UCSD-AML1 (cell line): ENCODE results near the gene CREBL2.
A peak's percentile ranks its signal among the peaks of the same experiment; 100 is the strongest.
"Not testable (repeated sequence)": the region's sequence is repeated elsewhere in the genome, so short reads cannot be mapped to it uniquely, and the experiment has no call there.

Experiments
- DNase-seq: peaks from one replicate; lab custom pipeline; 2025; ENCODE audit not compliant: unreplicated experiment; lab: John Stamatoyannopoulos, UW

CREBL2 gene, protein sequence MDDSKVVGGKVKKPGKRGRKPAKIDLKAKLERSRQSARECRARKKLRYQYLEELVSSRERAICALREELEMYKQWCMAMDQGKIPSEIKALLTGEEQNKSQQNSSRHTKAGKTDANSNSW

DNA sequence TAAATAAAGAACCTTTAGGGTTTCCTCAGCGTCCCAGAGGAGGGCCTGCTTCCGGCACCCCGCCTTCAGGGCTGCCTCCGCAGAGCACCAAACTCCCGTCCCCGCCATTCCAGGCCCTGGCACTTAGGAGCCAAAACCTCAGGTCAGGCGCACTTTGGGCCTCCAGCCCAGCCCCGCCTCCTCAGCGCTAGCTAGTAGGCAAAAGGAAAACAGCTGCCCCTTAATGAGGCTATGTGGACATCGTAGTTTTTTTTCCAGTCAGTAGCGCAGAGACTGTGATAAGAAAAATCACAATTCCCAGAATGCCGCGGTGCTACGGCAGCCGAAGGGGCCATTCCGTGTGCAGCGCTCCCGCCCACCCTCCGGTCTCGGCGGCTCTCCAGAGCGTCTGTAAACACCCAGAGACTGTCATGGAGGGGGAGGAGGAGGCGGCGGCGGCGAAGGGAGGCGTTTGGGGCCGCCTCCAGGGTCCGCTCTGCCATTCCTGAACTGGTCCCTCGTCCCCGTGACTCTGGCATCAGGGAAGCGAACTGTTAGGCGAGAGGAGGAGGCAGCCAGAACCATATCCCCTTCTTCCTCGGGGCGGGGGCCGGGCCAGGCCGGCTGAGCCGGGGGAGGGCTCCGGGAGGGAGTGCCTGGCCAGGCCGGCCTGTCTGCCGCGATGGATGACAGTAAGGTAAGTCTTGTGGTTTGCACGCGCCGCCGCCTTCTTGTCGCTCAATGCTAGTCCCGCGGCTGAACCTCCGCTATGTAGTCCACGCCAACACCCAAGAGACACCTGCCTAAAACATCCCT is at the start of gene CREBL2:
CREBL2 (plus strand) TSS at position 365 of the 795 bp plus-strand sequence; CDS start at position 662, 297 bp downstream.
- DNase-seq, result peak; percentile 92

DNA sequence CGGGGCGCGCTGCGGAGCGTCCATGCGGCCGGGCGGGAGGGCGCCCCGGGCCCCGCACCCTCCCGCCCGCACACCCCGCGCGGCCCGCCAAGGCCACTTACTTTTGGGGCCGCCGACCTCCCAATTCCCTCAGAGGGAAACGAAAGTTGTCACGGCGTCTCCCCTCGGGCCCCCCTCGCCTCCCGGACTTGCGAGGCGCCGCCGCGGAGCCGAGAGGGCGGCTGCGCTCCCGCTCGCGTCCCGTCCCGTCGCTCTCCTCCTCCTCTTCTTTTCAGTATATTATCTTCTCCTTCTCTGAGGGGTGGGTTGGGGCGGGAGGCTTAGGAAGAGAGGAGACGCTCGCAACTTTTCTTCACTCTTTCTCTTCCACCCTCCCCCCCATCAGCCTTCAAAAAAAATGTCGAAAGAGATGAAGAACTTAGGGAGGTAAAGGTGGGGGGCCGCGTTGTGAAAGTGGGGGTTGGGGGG is 49.6 kb upstream of the CREBL2 start:
- no peak for DNase-seq

DNA sequence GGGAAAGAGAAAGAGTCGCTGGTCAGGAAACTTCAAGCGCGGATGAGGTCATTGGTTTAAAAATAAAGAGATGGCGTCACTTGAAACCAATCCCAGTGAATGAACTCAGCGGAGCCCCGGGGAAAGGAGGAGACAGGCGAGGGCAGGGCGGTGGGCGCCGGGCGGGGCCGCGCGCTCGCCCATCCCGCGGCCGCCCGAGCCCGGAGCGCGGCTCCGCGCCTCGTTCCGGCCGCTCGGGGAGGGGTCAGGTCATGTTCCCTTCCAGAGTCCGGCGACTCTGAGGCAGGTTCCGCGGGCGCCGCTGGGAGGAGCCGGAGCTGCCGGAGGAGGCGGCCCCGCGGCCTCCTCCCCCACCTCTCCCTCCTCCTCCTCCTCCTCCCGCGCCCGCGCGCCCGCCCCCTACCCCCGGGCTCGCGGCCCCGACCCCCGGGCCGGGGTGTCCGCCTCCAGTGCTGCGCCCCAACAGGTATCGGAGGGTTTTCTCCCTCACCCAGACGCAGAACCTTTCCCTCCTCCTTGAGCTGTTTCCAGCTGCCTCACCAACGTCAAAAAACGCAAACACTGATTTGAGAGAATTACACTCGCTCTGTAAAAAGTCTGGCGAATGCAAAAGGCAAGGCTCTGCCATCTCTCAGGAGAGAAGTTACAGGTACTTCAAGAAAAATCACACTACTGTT is 49.0 kb upstream of the CREBL2 start, which contains the start of gene DUSP16:
DUSP16 (minus strand) TSS at position 279 of the 677 bp plus-strand sequence. CDS start 41,765 bp downstream, outside the sequence.
- DNase-seq, result peak; percentile 64

DNA sequence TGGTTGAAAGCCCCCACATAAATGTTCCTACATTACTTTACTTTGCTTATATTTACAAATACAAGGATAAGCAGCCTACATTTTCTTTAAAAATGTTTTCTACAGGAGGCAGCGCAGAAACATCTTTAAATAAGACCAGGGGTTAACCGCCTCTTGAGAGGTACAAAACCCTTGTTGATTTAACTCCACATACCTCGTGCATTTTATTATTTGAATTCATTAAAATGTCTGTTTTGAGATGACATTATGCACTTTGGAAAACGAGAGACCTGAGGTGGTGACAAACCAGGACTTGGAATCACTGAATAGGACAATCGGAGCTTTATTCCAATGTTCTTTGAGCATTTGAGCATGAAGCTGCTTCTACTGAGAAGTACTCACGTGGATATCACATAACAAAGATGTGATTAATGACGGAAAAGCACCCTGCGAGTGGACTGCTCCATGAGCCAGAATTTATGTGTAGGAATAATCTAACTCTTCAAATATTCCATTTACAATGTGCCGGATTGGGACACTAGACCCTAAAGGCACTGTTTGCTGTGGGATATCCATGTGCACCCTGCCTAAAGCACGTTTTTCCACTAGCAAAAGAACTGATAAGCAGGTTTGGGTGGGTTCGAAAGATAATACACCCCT is 48.3 kb upstream of the CREBL2 start:
- DNase-seq, result no peak

DNA sequence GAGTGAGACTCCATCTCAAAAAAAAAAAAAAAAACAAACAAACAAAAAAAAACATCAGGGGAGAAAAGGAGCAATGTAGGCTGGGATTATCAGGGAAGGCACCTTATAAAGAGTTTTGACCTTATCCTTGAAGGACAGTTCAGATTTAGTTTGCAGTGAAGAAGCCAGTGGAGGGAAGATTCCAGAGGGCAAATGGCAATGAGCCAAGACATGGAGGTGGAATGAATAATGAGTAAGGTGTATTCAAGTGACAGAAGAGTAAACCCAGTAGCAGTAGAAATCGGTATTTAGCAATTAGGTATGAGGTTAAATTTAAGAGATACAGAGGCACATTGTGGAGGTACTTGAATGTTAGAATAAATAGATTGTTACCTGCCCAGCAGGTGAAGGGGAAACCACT is 46.8 kb upstream of the CREBL2 start:
- no peak for DNase-seq

DNA sequence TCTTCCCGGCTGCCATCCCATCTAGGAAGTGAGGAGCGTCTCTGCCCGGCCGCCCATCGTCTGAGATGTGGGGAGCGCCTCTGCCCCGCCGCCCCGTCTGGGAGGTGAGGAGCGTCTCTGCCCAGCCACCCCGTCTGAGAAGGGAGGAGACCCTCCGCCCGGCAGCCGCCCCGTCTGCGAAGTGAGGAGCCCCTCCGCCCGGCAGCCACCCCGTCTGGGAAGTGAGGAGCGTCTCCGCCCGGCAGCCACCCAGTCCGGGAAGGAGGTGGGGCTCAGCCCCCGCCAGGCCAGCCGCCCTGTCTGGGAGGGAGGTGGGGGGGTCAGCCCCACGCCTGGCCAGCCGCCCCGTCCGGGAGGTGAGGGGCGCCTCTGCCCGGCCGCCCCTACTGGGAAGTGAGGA is 45.7 kb upstream of the CREBL2 start:
- not testable (repeated sequence) for DNase-seq

DNA sequence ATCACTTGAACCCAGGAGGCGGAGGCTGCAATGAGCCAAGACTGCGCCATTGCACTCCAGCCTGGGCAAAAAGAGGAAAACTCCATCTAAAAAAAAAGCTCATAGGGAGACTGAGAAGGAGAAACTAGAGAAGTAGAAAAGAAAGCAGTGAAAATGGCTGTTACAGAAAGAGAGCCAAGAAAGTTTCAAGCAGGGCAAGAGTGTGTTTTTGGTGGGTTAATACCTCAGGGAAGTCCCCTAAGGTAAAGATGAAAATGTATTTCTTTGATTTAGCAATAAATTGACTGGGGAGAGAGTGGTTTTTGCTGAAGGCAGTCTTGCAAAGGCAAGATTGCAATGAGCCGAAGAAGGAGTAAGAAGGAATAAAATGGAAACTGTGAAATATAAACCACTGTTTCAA is 39.0 kb upstream of the CREBL2 start:
- no peak for DNase-seq

DNA sequence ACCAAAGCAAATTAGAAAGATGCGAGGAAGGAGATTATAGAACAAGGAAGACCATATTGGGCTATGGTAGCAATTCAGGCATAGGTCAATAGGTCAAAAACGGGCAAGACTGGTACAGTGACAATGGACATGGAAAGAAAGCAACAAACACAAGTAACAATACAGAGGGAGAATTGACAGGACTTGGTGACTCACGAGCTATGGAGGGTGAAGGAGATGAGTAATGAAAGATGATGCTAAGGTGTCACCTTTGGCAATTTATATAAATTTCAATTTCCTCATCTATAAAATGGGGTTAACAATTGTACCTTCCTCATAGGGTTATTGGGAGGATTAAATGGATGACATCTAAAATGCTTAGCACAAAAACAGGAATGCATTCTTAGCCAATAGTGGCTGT is 33.9 kb upstream of the CREBL2 start:
- no peak for DNase-seq

DNA sequence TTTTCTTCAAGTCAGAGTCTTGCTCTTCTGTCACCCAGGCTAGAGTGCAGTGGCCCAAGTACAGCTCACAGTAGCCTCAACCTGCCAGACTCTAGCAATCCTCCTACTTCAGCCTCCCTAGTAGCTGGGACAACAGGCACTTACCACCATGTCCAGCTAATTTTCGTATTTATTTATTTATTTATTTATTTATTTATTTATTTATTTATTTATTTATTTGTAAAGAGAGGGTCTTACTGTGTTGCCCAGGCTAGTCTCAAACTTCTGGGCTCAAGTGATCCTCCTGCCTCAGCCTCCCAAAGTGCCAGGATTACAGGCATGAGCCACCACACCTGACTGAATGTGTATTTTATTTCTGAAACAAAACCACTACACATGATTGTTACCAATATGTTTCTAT is 31.0 kb upstream of the CREBL2 start:
- not testable (repeated sequence) for DNase-seq

DNA sequence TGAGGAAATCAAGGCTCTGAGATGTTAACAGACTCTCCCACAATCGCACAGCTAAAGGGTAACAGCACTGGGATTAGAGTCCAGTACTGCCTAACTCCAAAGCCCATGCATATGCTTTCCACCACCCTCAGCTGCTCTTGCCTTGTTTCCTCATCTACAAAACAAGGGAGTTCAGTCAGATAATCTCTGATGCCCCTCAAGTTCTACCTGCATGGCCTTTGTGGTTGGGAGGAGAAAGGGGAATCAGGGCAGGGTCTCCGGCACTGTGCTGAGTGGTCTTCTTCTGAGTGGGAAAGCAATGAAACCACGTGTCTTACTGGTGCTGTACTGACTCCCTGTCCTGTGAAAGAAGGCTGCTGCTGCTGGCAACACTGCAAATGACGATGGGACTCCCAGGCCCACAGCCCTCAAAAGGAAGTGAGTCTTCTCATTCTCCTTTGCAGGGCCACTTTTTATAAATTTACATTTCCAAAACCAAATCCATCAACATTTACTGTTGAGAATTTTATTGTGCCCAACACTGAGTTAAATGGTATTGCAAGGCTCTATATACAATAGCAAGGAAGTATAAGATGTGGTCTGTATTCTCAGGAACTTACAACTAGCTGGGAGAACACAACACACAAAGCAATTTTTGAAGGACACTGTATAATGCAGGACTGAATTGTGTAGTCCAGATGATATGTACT is 29.3 kb upstream of the CREBL2 start:
- no peak for DNase-seq

DNA sequence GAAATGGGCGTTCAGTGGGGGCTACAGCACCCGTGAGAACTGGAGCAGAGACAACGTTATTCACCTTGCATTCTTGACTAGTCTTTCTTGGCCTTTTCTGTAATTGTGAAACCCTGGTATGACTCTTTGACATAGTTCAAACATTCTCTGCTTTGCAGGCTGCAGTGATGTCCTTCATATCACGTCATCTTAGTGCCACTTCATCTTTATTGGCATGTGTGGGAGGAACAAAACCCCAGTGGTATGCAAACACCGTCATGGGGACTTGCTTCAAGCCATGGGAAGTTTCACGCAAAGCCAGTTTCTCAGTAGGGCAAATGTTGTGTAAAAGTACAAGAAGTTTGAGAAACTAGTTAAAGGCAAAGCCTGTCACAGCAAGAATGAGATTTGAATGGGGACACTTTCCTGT is 28.8 kb upstream of the CREBL2 start:
- no peak for DNase-seq

DNA sequence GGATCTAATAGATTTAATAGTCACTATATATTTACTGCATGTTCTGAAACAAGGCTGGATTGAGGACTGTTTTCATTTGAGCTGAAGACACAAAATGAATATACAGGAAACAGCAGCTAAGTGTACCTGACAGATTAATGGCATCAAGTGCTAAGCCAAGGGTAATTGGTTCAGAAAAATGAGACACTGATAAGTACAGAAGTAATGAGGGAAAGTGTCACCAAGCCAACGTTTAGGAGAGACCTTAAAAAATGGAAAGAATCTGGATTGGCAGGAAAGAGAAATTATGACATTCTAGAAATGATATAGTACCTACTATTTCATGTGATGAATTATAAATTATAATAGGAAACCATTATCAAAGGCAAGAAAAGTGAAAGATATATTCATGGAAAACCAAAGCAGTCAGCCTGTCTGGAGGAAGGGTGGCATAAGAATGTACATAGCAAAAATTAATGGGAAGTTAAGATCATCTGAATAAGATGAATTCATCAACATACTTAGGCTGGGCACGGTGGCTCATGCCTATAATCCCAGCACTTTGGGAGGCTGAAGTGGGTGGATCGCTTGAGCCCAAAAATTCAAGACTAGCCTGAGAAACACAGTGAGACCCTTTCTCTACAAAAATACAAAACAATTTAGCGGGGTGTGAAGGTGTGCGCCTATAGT is 28.0 kb upstream of the CREBL2 start:
- no peak for DNase-seq

DNA sequence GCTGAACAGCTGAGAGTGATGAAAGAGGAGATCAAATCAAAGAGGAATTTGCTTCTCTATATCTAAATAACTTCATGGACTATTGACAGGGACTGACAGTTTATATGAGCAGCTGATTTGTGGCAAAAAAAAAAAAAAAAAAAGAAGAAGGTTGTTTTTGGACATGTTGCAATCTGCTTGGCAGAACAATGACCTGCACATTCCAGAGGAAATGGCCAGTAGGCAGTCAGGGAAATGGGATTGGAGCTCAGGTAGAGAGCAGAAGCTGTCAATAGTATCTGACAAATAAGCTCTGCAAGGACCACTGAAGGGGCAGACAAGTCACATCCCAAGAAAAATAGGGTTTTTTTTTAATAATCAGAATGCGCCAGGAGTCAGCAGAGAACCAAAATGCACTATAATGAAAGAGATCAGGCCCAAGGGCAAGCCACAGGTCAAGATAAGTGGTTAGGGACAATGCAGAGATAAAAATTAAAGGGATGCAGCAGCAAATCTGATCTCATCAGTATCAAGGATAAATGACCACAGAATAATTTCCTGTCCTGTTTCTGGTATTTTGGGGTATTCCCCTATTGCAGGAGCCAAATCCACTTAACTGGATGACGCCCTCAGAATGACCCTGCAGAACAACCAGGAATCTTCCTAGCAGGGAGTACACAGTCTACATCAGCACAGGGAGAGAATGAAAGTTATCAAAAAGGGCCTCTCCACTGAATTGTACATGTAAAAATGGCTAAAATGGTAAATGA is 26.4 kb upstream of the CREBL2 start:
- no peak for DNase-seq

DNA sequence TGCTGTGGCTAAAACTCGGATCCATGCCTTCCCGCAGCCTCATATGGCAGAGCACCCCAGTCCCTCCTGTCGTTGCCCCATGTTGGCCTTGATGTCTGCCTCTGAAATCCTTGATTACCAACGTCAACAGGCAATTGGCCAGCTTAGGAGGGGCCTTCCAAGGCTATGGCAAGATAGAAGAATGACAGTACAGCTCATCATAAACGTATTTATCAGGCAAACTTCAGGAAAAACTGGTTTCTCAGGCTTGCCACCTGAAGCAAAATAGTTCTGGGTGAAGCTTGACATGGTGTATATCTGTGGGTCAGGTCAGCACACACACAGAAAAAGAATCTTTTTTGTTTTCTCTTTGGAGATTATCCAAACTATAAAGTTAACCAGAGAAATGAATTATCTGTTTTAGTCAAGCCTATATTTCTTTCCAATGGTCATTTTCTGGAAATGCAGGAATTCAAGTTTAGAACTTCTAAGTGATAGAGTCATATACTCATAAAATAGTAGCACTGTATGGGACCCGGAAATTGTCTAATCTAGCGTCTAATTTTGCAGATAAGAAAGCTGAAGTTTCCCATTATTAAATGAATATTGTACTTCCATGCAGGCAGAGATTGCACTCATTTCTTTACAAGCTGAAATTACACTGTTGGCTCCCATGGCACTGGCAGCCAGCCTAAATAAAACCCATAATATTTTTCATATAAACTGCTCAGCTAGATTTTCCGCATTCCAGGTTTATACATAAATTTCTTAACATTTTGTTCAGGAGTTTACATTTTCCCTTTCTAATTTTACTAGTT is 24.6 kb upstream of the CREBL2 start:
- no peak for DNase-seq

DNA sequence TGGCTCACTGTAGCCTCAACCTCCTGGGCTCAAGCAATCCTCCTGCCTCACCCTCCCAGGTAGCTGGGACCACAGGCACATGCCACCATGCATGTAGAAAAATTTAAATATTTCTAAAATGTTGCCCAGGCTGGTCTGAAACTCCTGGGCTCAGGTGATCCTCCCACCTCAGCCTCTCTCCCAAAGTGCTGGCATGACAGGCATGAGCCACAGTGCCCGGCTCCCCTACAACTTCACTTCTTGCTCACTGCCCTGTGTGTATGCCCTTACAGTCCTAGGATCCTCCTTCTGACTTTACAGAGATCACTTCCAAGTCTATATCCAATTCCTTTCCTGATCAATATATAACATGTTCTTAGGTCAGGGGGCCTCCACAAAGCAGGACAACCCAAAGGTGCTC is 23.8 kb upstream of the CREBL2 start:
- DNase-seq, result no peak

DNA sequence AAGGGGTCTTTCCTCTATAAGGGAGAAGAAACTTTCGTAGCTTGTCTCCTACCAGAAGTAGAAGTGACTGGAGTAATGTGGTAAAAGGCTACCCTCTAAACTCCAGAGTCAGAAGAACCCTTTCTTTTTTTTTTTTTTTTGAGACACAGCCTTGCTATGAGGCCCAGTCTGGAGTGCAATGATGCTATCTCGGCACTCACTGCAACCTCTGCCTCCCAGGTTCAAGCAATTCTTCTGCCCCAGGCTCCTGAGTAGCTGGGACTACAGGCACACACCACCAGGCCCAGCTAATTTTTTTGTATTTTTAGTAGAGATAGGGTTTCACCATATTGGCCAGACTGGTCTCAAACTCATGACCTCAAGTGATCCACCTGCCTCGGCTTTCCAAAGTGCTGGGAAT is 23.2 kb upstream of the CREBL2 start:
- not testable (repeated sequence) for DNase-seq

DNA sequence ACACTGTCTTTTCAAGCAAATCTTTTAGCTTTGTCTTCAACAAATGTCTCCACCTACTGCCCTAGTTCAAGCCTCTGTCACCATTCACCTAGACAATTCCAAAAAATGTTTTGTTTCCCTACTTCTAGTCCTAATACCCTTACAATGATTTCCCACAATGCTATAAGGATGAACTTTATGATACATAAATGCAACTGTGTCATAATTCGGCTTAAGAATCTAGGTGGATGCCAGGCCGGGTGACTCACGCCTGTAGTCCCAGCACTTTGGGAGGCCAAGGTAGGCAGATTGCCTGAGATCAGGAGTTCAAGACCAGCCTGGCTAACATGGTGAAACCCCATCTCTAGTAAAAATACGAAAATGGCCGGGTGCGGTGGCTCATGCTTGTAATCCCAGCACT is 20.7 kb upstream of the CREBL2 start:
- DNase-seq, result no peak

DNA sequence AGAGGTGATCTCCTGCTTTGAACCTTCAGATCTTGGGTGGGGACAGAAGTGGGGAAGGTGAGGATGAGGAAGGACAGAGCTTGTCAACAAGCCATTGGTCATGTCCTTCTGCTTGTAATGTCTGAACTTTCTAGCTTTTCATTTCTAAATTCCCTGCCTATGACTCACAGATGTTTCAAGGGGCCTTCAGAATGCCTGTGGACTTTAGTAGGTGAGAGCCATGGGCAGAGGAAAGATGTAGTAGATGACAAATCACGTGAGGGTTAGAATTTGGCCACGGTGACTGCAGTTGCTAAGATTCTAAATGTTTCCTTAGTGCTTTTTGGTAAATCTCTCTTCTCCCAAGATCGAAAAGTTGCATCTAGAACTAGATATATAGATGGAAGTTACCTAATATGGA is 18.7 kb upstream of the CREBL2 start:
- no peak for DNase-seq

DNA sequence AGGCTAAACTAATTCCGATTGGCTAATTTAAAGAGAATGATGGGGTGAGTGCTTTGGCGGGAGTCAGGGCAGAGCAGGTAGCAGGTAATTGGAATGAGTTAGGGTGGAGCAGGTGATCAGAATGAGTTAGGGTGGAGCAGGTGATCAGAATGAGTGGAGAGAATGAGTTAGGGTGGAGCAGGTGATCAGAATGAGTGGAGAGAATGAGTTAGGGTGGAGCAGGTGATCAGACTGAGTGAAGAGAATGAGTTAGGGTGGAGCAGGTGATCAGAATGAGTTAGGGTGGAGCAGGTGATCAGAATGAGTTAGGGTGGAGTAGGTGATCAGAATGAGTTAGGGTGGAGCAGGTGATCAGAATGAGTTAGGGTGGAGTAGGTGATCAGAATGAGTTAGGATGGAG is 15.7 kb upstream of the CREBL2 start:
- not testable (repeated sequence) for DNase-seq
